HG03354 (cell line): Measurements from ENCODE around the gene KIF21B.

Experiments used
- ATAC-seq: cut with Tn5 transposase; IDR thresholded peaks from one replicate; pipeline ENCODE4 v1.9.1; 2021; ENCODE audit warnings: mild to moderate bottlenecking; ENCODE audit not compliant: unreplicated experiment, poor library complexity, severe bottlenecking

The KIF21B gene

GRCh38 chr1:201004732-201005131 is 18.8 kb downstream of the KIF21B start:
- no peak for ATAC-seq

- ATAC-seq: no peak
Observed at GRCh38 chr1:201004154-201004553, 19.4 kb downstream of the KIF21B start.

- no peak for ATAC-seq
Observed at GRCh38 chr1:201002510-201002909, 21.0 kb downstream of the KIF21B start.

GRCh38 chr1:201001962-201002361 is 21.6 kb downstream of the KIF21B start:
- ATAC-seq: no peak

- ATAC-seq: no peak
Observed at GRCh38 chr1:201000391-201000790, 23.1 kb downstream of the KIF21B start.

GRCh38 chr1:200999667-201000066 is 23.8 kb downstream of the KIF21B start:
- ATAC-seq: no peak

- ATAC-seq: no peak
Observed at GRCh38 chr1:200998323-200998722, 25.2 kb downstream of the KIF21B start.

GRCh38 chr1:200992382-200993048 is 31.0 kb downstream of the KIF21B start:
- ATAC-seq: no peak

GRCh38 chr1:200991097-200991614 is 32.4 kb downstream of the KIF21B start:
- ATAC-seq: no peak

- ATAC-seq: no peak
Observed at GRCh38 chr1:200990114-200990513, 33.4 kb downstream of the KIF21B start.

- no peak for ATAC-seq
Observed at GRCh38 chr1:200989337-200989736, 34.2 kb downstream of the KIF21B start.

- no peak for ATAC-seq
Observed at GRCh38 chr1:200988693-200989092, 34.8 kb downstream of the KIF21B start.

- no peak for ATAC-seq
Observed at GRCh38 chr1:200985481-200985880, 38.0 kb downstream of the KIF21B start.

- ATAC-seq: no peak
Observed at GRCh38 chr1:200983035-200983561, 40.4 kb downstream of the KIF21B start.

- no peak for ATAC-seq
Observed at GRCh38 chr1:200982071-200982945, 41.2 kb downstream of the KIF21B start.

- no peak for ATAC-seq
Observed at GRCh38 chr1:200981278-200981677, 42.2 kb downstream of the KIF21B start.

GRCh38 chr1:200980873-200981272 is 42.6 kb downstream of the KIF21B start:
- ATAC-seq: no peak

GRCh38 chr1:200980452-200980772 is 43.1 kb downstream of the KIF21B start:
- no peak for ATAC-seq

GRCh38 chr1:200979574-200980451 is 43.7 kb downstream of the KIF21B start:
- no peak for ATAC-seq
